ENCODE data around the gene NMRK2. TPM values are rescaled to one million over a fixed set of nuclear protein-coding genes. Genes with fewer than 3 reads are reported as not detected.

NMRK2 gene
- total and polyA plus RNA-seq, 2 donors (not counting 1 experiment from before 2014, with no cell fraction given): not detected

DNA sequence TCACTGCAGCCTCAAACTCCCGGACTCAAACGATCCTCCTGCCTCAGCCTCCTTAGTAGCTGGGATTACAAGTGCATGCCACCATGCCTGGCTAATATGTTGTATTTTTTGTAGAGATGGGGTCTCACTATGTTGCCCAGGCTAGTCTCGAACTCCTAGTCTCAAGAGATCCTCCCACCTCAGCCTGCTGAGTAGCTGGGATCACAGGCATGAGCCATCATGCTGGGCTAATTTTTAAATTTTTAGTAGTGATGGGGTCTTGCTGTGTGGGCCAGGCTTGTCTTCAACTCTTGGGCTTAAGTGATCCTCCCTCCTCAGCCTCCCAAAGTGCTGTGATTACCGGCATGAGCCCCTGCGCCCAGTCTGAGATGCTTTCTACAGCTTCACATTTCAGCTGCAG is 37.1 kb upstream of the NMRK2 start:
- Histone ChIP-seq H3K4me3 (ENCODE audit: control extremely low read depth in 1 of 5, extremely low read depth in 1 of 5, insufficient read depth in 1 of 5, low read depth in 2 of 5, low read length in 4 of 5) (no peak overlapping the region), H3K9me3 (ENCODE audit: control extremely low read depth in 1 of 3, control insufficient read depth in 2 of 3, insufficient read depth in 1 of 3, low read length in 2 of 3) (peaks cover 0 to 20% (median 4%) of the 10 kb centered on the region in 3 donors), H3K27ac (ENCODE audit: low read length in 2 of 2) (no peak overlapping the region), H3K4me2 (replicated peaks; ENCODE audit: low read depth, low read length, poor library complexity, severe bottlenecking) (no peak overlapping the region), H3K4me1 (ENCODE audit: control insufficient read depth in 2 of 2, insufficient read depth in 2 of 2, low read length in 2 of 2) (no peaks in the 10 kb centered on the region), H3K9ac (ENCODE audit: low read length) (no peak overlapping the region), H2AFZ (ENCODE audit: insufficient read depth, low read depth, low read length, poor library complexity, severe bottlenecking) (no peak overlapping the region), H3K27me3 (replicated peaks in 1 of 4; ENCODE audit: control extremely low read depth in 1 of 4, control insufficient read depth in 3 of 4, insufficient read depth in 4 of 4, low read length in 3 of 4) (no peaks in the 10 kb centered on the region), H3K36me3 (replicated peaks in 1 of 2; ENCODE audit: control extremely low read depth in 1 of 2, control insufficient read depth in 1 of 2, extremely low read depth in 1 of 2, insufficient read depth in 2 of 2, low read length in 1 of 2) (no peaks in the 10 kb centered on the region), H3K79me2 (ENCODE audit: control insufficient read depth, insufficient read depth, low read length) (no peaks in the 10 kb centered on the region), H4K20me1 (ENCODE audit: control insufficient read depth, insufficient read depth, low read length, poor library complexity, severe bottlenecking) (no peaks in the 10 kb centered on the region)
- WGBS (ENCODE audit: insufficient coverage): 100% methylated on average over 2 of the region's 5 CpGs
- Mint-ChIP-seq H3K9me3 (ENCODE audit: insufficient read depth) (no peaks in the 10 kb centered on the region), H3K27ac (no peak overlapping the region), H3K4me1 (no peaks in the 10 kb centered on the region), H3K27me3 (peaks cover 9% of the 10 kb centered on the region), H3K4me3 (no peak overlapping the region)
- ChIA-PET CTCF (no interaction called here), POLR2A (no interaction called here)
- TF ChIP-seq, protein P1, sequence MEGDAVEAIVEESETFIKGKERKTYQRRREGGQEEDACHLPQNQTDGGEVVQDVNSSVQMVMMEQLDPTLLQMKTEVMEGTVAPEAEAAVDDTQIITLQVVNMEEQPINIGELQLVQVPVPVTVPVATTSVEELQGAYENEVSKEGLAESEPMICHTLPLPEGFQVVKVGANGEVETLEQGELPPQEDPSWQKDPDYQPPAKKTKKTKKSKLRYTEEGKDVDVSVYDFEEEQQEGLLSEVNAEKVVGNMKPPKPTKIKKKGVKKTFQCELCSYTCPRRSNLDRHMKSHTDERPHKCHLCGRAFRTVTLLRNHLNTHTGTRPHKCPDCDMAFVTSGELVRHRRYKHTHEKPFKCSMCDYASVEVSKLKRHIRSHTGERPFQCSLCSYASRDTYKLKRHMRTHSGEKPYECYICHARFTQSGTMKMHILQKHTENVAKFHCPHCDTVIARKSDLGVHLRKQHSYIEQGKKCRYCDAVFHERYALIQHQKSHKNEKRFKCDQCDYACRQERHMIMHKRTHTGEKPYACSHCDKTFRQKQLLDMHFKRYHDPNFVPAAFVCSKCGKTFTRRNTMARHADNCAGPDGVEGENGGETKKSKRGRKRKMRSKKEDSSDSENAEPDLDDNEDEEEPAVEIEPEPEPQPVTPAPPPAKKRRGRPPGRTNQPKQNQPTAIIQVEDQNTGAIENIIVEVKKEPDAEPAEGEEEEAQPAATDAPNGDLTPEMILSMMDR (IDR thresholded peaks at IDR 0.05): no peak
- no peak for TF ChIP-seq EZH2 (IDR thresholded peaks at IDR 0.05; ENCODE audit: borderline replicate concordance, insufficient read depth, low read depth, low read length, poor library complexity, severe bottlenecking)
- intact Hi-C loops (cut with micrococcal nuclease): no loop called here
- DNase-seq: no peak
- no peak for ATAC-seq (ENCODE audit: low read depth)

DNA sequence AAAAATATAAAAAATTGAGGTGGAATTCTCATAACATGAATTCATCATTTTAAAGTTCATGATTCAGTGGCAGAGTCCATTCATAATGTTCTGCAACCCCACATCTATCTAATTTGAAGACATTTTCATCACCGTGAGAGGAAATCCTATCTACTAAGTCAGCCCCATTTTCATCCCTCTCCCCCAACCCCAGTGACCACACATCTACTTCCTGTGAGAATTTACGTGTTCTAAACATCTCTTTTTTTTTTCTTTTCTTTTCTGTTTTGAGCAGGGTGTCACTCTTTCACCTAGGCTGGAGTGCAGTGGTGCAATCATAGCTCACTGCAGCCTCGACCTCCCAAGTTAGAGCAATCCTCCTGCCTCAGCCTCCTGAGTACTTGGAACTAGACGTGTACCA is 34.9 kb upstream of the NMRK2 start:
- no peaks in the 10 kb centered on the region for H3K79me2 ChIP-seq (ENCODE audit: control insufficient read depth, insufficient read depth, low read length)
- TF ChIP-seq, protein P1 (IDR thresholded peaks at IDR 0.05): no peak
- TF ChIP-seq EZH2 (IDR thresholded peaks at IDR 0.05; ENCODE audit: borderline replicate concordance, insufficient read depth, low read depth, low read length, poor library complexity, severe bottlenecking): no peak
- H3K4me3 ChIP-seq (ENCODE audit: control extremely low read depth in 1 of 5, extremely low read depth in 1 of 5, insufficient read depth in 1 of 5, low read depth in 2 of 5, low read length in 4 of 5): no peak overlapping the region
- ChIA-PET POLR2A (no interaction called here), CTCF (no interaction called here)
- peaks cover 9% of the 10 kb centered on the region for H3K27me3 Mint-ChIP-seq
- no peaks in the 10 kb centered on the region for H3K4me1 Mint-ChIP-seq
- no peak overlapping the region for H3K27ac Mint-ChIP-seq
- H3K9me3 Mint-ChIP-seq (ENCODE audit: insufficient read depth): no peaks in the 10 kb centered on the region
- H3K27me3 ChIP-seq (replicated peaks in 1 of 4; ENCODE audit: control extremely low read depth in 1 of 4, control insufficient read depth in 3 of 4, insufficient read depth in 4 of 4, low read length in 3 of 4): peaks cover 0 to 4% (median 0%) of the 10 kb centered on the region in 4 experiments
- peaks cover 0 to 20% (median 4%) of the 10 kb centered on the region in 3 donors for H3K9me3 ChIP-seq (ENCODE audit: control extremely low read depth in 1 of 3, control insufficient read depth in 2 of 3, insufficient read depth in 1 of 3, low read length in 2 of 3)
- H3K4me2 ChIP-seq (replicated peaks; ENCODE audit: low read depth, low read length, poor library complexity, severe bottlenecking): no peak overlapping the region
- no peaks in the 10 kb centered on the region for H4K20me1 ChIP-seq (ENCODE audit: control insufficient read depth, insufficient read depth, low read length, poor library complexity, severe bottlenecking)
- DNase-seq (no peak), ATAC-seq (ENCODE audit: low read depth) (no peak)
- WGBS (ENCODE audit: insufficient coverage): 6% methylated on average over 2 of the region's 4 CpGs
- H3K4me1 ChIP-seq (ENCODE audit: control insufficient read depth in 2 of 2, insufficient read depth in 2 of 2, low read length in 2 of 2): no peaks in the 10 kb centered on the region
- H3K9ac ChIP-seq (ENCODE audit: low read length): no peak overlapping the region
- H2AFZ ChIP-seq (ENCODE audit: insufficient read depth, low read depth, low read length, poor library complexity, severe bottlenecking): no peak overlapping the region
- H3K36me3 ChIP-seq (replicated peaks in 1 of 2; ENCODE audit: control extremely low read depth in 1 of 2, control insufficient read depth in 1 of 2, extremely low read depth in 1 of 2, insufficient read depth in 2 of 2, low read length in 1 of 2): no peaks in the 10 kb centered on the region
- H3K27ac ChIP-seq (ENCODE audit: low read length in 2 of 2): no peak overlapping the region
- intact Hi-C loops (cut with micrococcal nuclease): no loop called here
- H3K4me3 Mint-ChIP-seq: no peak overlapping the region
